OCI-LY1 (cell line): ENCODE data around the gene GDPD1.

Experiments
- EZH2 ChIP-seq: fragments of 200-600 bp; sonication (generic), shearing (Covaris generic); IDR thresholded peaks from 2 replicates; pipeline ENCODE4 v1.8.0; 2017; ENCODE audit warnings: borderline replicate concordance, mixed run types, mild to moderate bottlenecking, antibody characterized with exemption, low read length, moderate library complexity, mixed read lengths
- TF ChIP-seq, protein P1 (sequence below): fragments of 200-600 bp; sonication (generic), shearing (Covaris generic); IDR thresholded peaks from 2 replicates; pipeline ENCODE4 v1.5.1; 2017; ENCODE audit warnings: mild to moderate bottlenecking, antibody characterized with exemption, low read length, moderate library complexity, mixed read lengths

- TF ChIP-seq, protein P1, sequence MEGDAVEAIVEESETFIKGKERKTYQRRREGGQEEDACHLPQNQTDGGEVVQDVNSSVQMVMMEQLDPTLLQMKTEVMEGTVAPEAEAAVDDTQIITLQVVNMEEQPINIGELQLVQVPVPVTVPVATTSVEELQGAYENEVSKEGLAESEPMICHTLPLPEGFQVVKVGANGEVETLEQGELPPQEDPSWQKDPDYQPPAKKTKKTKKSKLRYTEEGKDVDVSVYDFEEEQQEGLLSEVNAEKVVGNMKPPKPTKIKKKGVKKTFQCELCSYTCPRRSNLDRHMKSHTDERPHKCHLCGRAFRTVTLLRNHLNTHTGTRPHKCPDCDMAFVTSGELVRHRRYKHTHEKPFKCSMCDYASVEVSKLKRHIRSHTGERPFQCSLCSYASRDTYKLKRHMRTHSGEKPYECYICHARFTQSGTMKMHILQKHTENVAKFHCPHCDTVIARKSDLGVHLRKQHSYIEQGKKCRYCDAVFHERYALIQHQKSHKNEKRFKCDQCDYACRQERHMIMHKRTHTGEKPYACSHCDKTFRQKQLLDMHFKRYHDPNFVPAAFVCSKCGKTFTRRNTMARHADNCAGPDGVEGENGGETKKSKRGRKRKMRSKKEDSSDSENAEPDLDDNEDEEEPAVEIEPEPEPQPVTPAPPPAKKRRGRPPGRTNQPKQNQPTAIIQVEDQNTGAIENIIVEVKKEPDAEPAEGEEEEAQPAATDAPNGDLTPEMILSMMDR = no peak
- TF ChIP-seq EZH2 = no peak
These were observed 47.5 kb downstream of the GDPD1 start for GRCh38 chr17:59267776-59268175.
